ENCODE data around the gene TBC1D8. TPM values are rescaled to one million over a fixed set of nuclear protein-coding genes. Genes with fewer than 3 reads are reported as not detected.

Gene TBC1D8
- total RNA-seq, 2 donors from 2014 or later: 86.1 to 149 TPM

- Histone ChIP-seq H3K36me3 (peaks cover 0 to 2% of the 10 kb centered on the region in 2 donors), H3K27me3 (replicated peaks; ENCODE audit: insufficient read depth) (no peaks in the 10 kb centered on the region), H3K9me3 (no peaks in the 10 kb centered on the region), H3K27ac (no peak overlapping the region), H3K4me1 (replicated peaks) (peaks cover 6% of the 10 kb centered on the region), H3K4me3 (no peak overlapping the region)
- no peak for TF ChIP-seq POLR2A (IDR thresholded peaks at IDR 0.05)
- no peak for TF ChIP-seq CTCF (IDR thresholded peaks at IDR 0.05)
- TF ChIP-seq POLR2AphosphoS5 (IDR thresholded peaks at IDR 0.05): no peak
- WGBS: 95% methylated on average over 8 of the region's 8 CpGs
- intact Hi-C loops (cut with DNase I): no loop called here
- DNase-seq (ENCODE audit: low spot score): no peak
Observed at GRCh38 chr2:101027852-101028251, 123.3 kb downstream of the TBC1D8 start.

GRCh38 chr2:101026923-101027469, 124.2 kb downstream of the TBC1D8 start:
- H3K27ac ChIP-seq: no peak overlapping the region
- peaks cover 0 to 2% of the 10 kb centered on the region in 2 donors for H3K36me3 ChIP-seq
- no peak overlapping the region for H3K4me3 ChIP-seq
- no peaks in the 10 kb centered on the region for H3K27me3 ChIP-seq (replicated peaks; ENCODE audit: insufficient read depth)
- peaks cover 6% of the 10 kb centered on the region for H3K4me1 ChIP-seq (replicated peaks)
- 87% methylated on average over 13 of the region's 15 CpGs for WGBS
- intact Hi-C loops (cut with DNase I): no loop called here
- no peak for TF ChIP-seq CTCF (IDR thresholded peaks at IDR 0.05)
- TF ChIP-seq POLR2AphosphoS5 (IDR thresholded peaks at IDR 0.05): no peak
- TF ChIP-seq POLR2A (IDR thresholded peaks at IDR 0.05): no peak
- H3K9me3 ChIP-seq: no peaks in the 10 kb centered on the region
- no peak for DNase-seq (ENCODE audit: low spot score)

- Histone ChIP-seq H3K9me3 (no peaks in the 10 kb centered on the region), H3K27ac (no peak overlapping the region), H3K4me1 (replicated peaks) (peaks cover 6% of the 10 kb centered on the region), H3K4me3 (no peak overlapping the region), H3K27me3 (replicated peaks; ENCODE audit: insufficient read depth) (no peaks in the 10 kb centered on the region), H3K36me3 (peaks cover 2% of the 10 kb centered on the region in 2 donors)
- TF ChIP-seq POLR2A (IDR thresholded peaks at IDR 0.05) (no peak), POLR2AphosphoS5 (IDR thresholded peaks at IDR 0.05) (no peak), CTCF (IDR thresholded peaks at IDR 0.05) (no peak)
- 38% methylated on average over 9 of the region's 9 CpGs for WGBS
- intact Hi-C loops (cut with DNase I): no loop called here
- DNase-seq (ENCODE audit: low spot score): no peak
Observed at GRCh38 chr2:101026253-101026701, 124.9 kb downstream of the TBC1D8 start.

- Histone ChIP-seq H3K36me3 (peaks cover 2 to 6% of the 10 kb centered on the region in 2 donors), H3K4me3 (no peak overlapping the region), H3K27ac (no peak overlapping the region), H3K4me1 (replicated peaks) (peaks cover 6% of the 10 kb centered on the region), H3K27me3 (replicated peaks; ENCODE audit: insufficient read depth) (no peaks in the 10 kb centered on the region), H3K9me3 (no peaks in the 10 kb centered on the region)
- TF ChIP-seq POLR2A (IDR thresholded peaks at IDR 0.05) (no peak), POLR2AphosphoS5 (IDR thresholded peaks at IDR 0.05) (no peak), CTCF (IDR thresholded peaks at IDR 0.05) (no peak)
- intact Hi-C loops (cut with DNase I): no loop called here
- 88% methylated on average over 6 of the region's 6 CpGs for WGBS
- no peak for DNase-seq (ENCODE audit: low spot score)
Observed at GRCh38 chr2:101025561-101025960, 125.6 kb downstream of the TBC1D8 start.

All from prostate gland (tissue), 2 donors.